Astrocyte (in vitro differentiated cells and primary cell): Measurements from ENCODE around the gene IRF1. TPM values are rescaled to one million over a fixed set of nuclear protein-coding genes. Genes with fewer than 3 reads are reported as not detected.

Experiments used
- DNase-seq: peaks from one replicate; pipeline ENCODE4 v3.0.0-alpha.2; 2010; ENCODE audit warnings: low read depth
- FAIRE-seq: peaks from 2 replicates; lab custom pipeline; 2011; peaks lifted over from hg19 to GRCh38; lab: Jason Lieb, UNC
- H2AFZ ChIP-seq: 2 replicates; pipeline ENCODE4 v1.6.0; 2012; ENCODE audit warnings: low read depth, low read length, inconsistent platforms
- H3K27ac ChIP-seq: 2 replicates; pipeline ENCODE4 v1.5.1; 2011; ENCODE audit warnings: low read depth, low read length, inconsistent platforms
- H3K27me3 ChIP-seq: 2 replicates; pipeline ENCODE4 v1.6.0; 2011; ENCODE audit warnings: low read length, inconsistent platforms; ENCODE audit not compliant: insufficient read depth
- H3K36me3 ChIP-seq: 2 replicates; pipeline ENCODE4 v1.5.1; 2011; ENCODE audit warnings: low read length, inconsistent platforms; ENCODE audit not compliant: insufficient read depth
- H3K4me1 ChIP-seq: 2 replicates; pipeline ENCODE4 v1.5.1; 2011; ENCODE audit warnings: low read length, inconsistent platforms; ENCODE audit not compliant: insufficient read depth
- H3K4me2 ChIP-seq: 2 replicates; pipeline ENCODE4 v1.6.0; 2012; ENCODE audit warnings: low read length, inconsistent platforms
- H3K4me3 ChIP-seq: 2 replicates; pipeline ENCODE4 v1.5.1; 2011; ENCODE audit warnings: low read depth, mild to moderate bottlenecking, low read length, inconsistent platforms; ENCODE audit not compliant: insufficient read depth
- H3K79me2 ChIP-seq: 2 replicates; pipeline ENCODE4 v1.6.0; 2012; ENCODE audit warnings: mild to moderate bottlenecking, low read length, inconsistent platforms; ENCODE audit not compliant: insufficient read depth
- H3K9ac ChIP-seq: 2 replicates; pipeline ENCODE4 v1.6.0; 2012; ENCODE audit warnings: mild to moderate bottlenecking, low read length, inconsistent platforms
- H3K9me3 ChIP-seq: 2 replicates; pipeline ENCODE4 v1.5.1; 2012; ENCODE audit warnings: low read depth, mild to moderate bottlenecking, low read length, inconsistent platforms; ENCODE audit not compliant: insufficient read depth
- H4K20me1 ChIP-seq: 2 replicates; pipeline ENCODE4 v1.6.0; 2012; ENCODE audit warnings: low read length, inconsistent platforms; ENCODE audit not compliant: insufficient read depth
- H3K27ac Mint-ChIP-seq: one replicate; pipeline ENCODE4 v1.8.0; 2021; ENCODE audit warnings: mild to moderate bottlenecking, mixed read lengths; ENCODE audit not compliant: unreplicated experiment
- H3K27me3 Mint-ChIP-seq: one replicate; pipeline ENCODE4 v1.8.0; 2021; ENCODE audit warnings: low read depth, mixed read lengths; ENCODE audit not compliant: unreplicated experiment
- H3K36me3 Mint-ChIP-seq: one replicate; pipeline ENCODE4 v1.8.0; 2021; ENCODE audit warnings: low read depth, mixed read lengths; ENCODE audit not compliant: unreplicated experiment
- H3K4me1 Mint-ChIP-seq: one replicate; pipeline ENCODE4 v1.8.0; 2021; ENCODE audit warnings: low read depth, mixed read lengths; ENCODE audit not compliant: unreplicated experiment
- H3K4me3 Mint-ChIP-seq: one replicate; pipeline ENCODE4 v1.8.0; 2021; ENCODE audit warnings: mild to moderate bottlenecking, moderate library complexity, mixed read lengths; ENCODE audit not compliant: unreplicated experiment
- H3K9me3 Mint-ChIP-seq: one replicate; pipeline ENCODE4 v1.8.0; 2021; ENCODE audit warnings: mild to moderate bottlenecking, mixed read lengths; ENCODE audit not compliant: unreplicated experiment
- EZH2 ChIP-seq: IDR thresholded peaks from 2 replicates; pipeline ENCODE4 v1.6.1; 2012; ENCODE audit warnings: mild to moderate bottlenecking, low read length, inconsistent platforms; ENCODE audit not compliant: insufficient read depth
- total RNA-seq: library from RNA; stranded (reverse); gene quantifications from 2 replicates; pipeline ENCODE4 v1.2.1, GENCODE V29; 2021
- TF ChIP-seq, protein P1 (sequence below): IDR thresholded peaks from 2 replicates; pipeline ENCODE4 v1.5.1; 2011; ENCODE audit warnings: low read depth, mild to moderate bottlenecking, inconsistent platforms, low read length, moderate library complexity; ENCODE audit not compliant: insufficient read depth

The IRF1 gene
- total RNA-seq, 1 donor from 2014 or later = 39.7 TPM

DNA sequence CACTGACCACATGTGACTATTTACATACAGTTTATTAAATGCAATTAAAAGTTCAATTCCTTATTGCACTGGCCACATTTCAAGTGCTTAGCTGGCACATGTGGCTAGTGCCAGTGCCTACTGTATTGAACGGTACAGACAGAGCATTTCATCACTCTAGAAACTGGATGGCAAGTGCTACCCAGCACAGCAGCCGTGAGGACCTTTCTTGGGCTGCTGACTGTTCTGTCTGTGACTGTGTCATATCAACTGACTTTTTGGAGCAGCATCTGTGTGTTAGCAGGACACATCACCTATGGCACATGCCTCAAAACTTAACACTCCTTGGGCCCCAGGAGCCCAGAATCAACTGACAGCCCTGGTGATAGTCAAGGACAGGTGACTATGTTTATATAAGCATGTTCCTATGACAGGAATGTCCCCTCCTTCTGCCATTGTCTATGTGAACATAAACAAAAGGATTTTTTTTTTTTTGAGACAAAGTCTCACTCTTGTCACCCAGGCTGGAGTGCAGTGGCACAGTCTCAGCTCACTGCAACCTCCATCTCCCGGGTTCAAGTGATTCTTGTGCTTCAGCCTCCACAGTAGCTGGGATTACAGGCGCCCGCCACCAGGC is 8.9 kb downstream of the IRF1 start:
- Histone ChIP-seq H4K20me1 (peaks cover 26% of the 10 kb centered on the region), H3K9me3 (no peaks in the 10 kb centered on the region), H3K27ac (no peak overlapping the region), H3K79me2 (no peaks in the 10 kb centered on the region), H3K4me1 (no peaks in the 10 kb centered on the region), H3K36me3 (peaks cover 24% of the 10 kb centered on the region), H3K27me3 (no peaks in the 10 kb centered on the region), H3K4me3 (no peak overlapping the region), H2AFZ (no peak overlapping the region), H3K4me2 (no peak overlapping the region), H3K9ac (no peak overlapping the region)
- no peak for DNase-seq
- TF ChIP-seq EZH2 = no peak
- TF ChIP-seq, protein P1, sequence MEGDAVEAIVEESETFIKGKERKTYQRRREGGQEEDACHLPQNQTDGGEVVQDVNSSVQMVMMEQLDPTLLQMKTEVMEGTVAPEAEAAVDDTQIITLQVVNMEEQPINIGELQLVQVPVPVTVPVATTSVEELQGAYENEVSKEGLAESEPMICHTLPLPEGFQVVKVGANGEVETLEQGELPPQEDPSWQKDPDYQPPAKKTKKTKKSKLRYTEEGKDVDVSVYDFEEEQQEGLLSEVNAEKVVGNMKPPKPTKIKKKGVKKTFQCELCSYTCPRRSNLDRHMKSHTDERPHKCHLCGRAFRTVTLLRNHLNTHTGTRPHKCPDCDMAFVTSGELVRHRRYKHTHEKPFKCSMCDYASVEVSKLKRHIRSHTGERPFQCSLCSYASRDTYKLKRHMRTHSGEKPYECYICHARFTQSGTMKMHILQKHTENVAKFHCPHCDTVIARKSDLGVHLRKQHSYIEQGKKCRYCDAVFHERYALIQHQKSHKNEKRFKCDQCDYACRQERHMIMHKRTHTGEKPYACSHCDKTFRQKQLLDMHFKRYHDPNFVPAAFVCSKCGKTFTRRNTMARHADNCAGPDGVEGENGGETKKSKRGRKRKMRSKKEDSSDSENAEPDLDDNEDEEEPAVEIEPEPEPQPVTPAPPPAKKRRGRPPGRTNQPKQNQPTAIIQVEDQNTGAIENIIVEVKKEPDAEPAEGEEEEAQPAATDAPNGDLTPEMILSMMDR = no peak
- H3K4me1 Mint-ChIP-seq = peaks cover 13% of the 10 kb centered on the region
- H3K36me3 Mint-ChIP-seq = peaks cover 35% of the 10 kb centered on the region
- H3K27ac Mint-ChIP-seq = no peak overlapping the region
- H3K4me3 Mint-ChIP-seq = no peak overlapping the region
- no peaks in the 10 kb centered on the region for H3K27me3 Mint-ChIP-seq
- no peak for FAIRE-seq
- H3K9me3 Mint-ChIP-seq = no peaks in the 10 kb centered on the region

DNA sequence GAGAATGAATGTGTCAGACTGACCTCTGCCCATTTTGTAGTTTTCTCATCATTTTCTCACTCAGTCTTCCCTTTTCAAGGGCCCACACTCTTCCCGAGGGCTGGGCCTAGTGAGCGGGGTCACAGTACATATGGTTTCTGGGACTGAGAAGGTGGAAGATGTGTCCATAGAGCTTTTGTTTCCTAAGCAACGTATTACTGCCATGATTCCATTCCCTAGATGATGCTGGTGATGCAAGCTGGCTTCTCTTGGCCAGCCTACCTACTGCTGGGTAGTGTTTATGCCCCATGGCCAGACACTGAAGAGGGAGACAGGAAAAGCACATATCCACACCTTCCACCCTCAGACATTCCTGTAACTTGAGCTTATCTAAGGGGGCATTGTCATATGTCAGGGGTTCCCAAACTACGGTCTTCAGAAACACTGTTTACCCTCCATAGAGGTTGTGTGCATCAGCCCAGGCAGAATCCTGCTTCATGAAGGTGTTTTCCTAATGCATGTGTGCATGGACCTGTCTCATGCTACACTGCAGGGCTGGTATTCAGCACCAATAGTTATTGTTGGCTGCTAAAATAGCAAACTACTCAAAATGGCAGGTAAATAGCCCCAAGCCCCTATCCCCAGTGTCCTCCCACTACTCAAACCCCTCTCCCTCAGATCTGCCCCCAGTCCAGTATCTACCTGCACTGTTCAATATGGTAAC is 9.5 kb downstream of the IRF1 start:
- Histone ChIP-seq H3K27me3 (no peaks in the 10 kb centered on the region), H3K27ac (no peak overlapping the region), H4K20me1 (peaks cover 20% of the 10 kb centered on the region), H2AFZ (no peak overlapping the region), H3K79me2 (no peaks in the 10 kb centered on the region), H3K4me3 (no peak overlapping the region), H3K9ac (no peak overlapping the region), H3K4me2 (no peak overlapping the region), H3K9me3 (no peaks in the 10 kb centered on the region), H3K36me3 (peaks cover 17% of the 10 kb centered on the region), H3K4me1 (no peaks in the 10 kb centered on the region)
- DNase-seq (no peak), FAIRE-seq (no peak)
- Mint-ChIP-seq H3K4me3 (no peak overlapping the region), H3K4me1 (peaks cover 13% of the 10 kb centered on the region), H3K9me3 (no peaks in the 10 kb centered on the region), H3K36me3 (peaks cover 33% of the 10 kb centered on the region), H3K27me3 (no peaks in the 10 kb centered on the region), H3K27ac (peak overlapping the region; percentile 47)
- TF ChIP-seq EZH2 = no peak
- TF ChIP-seq, protein P1 = no peak

DNA sequence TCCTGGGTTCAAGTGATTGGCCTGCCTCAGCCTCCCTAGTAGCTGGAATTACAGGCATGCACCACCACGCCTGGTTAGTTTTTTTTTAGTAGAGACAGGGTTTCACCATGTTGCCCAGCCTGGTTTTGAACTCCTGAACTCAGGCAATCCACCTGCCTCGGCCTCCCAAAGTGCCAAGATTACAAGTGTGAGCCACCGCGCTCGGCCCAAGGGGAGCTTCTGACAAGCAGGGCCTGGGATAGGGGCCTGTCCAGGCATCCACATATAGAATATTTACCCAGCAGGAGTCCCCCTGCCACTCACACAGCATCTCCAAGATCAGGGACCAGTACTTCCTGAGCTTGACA is 10.1 kb downstream of the IRF1 start:
- H3K79me2 ChIP-seq = no peaks in the 10 kb centered on the region
- no peak overlapping the region for H3K27ac ChIP-seq
- peaks cover 15% of the 10 kb centered on the region for H4K20me1 ChIP-seq
- H3K4me1 Mint-ChIP-seq = peaks cover 10% of the 10 kb centered on the region
- TF ChIP-seq, protein P1 = no peak
- no peak for TF ChIP-seq EZH2
- H3K36me3 Mint-ChIP-seq = peaks cover 28% of the 10 kb centered on the region
- H3K27ac Mint-ChIP-seq = no peak overlapping the region
- H3K9me3 Mint-ChIP-seq = no peaks in the 10 kb centered on the region
- DNase-seq (no peak), FAIRE-seq (no peak)
- no peaks in the 10 kb centered on the region for H3K27me3 Mint-ChIP-seq
- H3K9me3 ChIP-seq = no peaks in the 10 kb centered on the region
- H3K4me3 Mint-ChIP-seq = no peak overlapping the region
- H3K36me3 ChIP-seq = peaks cover 16% of the 10 kb centered on the region
- no peaks in the 10 kb centered on the region for H3K4me1 ChIP-seq
- H3K9ac ChIP-seq = no peak overlapping the region
- H3K4me2 ChIP-seq = no peak overlapping the region
- no peak overlapping the region for H2AFZ ChIP-seq
- no peak overlapping the region for H3K4me3 ChIP-seq
- no peaks in the 10 kb centered on the region for H3K27me3 ChIP-seq
